Endothelial cell of umbilical vein (primary cell): ENCODE data around the gene MLLT6. TPM values are rescaled to one million over a fixed set of nuclear protein-coding genes. Genes with fewer than 3 reads are reported as not detected.
A peak's percentile ranks its signal among the peaks of the same experiment; 100 is the strongest.

Experiments used
- BruUV-seq: library from RNA; stranded (reverse); fragments of 400-500 nt; replicated peaks from 2 replicates; lab custom pipeline; 2021; lab: Mats Ljungman, UMichigan
- CTCF ChIA-PET: fragments of 300-600, 350-600 bp; sonication (Branson Sonifier 250); formaldehyde crosslinking; loops from one replicate; lab custom pipeline; 2021; ENCODE audit warnings: antibody characterized with exemption, inconsistent platforms; lab: Charles Lee
- POLR2A ChIA-PET: fragments of 300-600, 350-600 bp; sonication (Branson Sonifier 250); formaldehyde crosslinking; loops from one replicate; lab custom pipeline; 2021; ENCODE audit warnings: antibody characterized with exemption, inconsistent platforms; lab: Charles Lee
- DNase-seq: peaks from one replicate; pipeline ENCODE4 v3.0.0-alpha.2; 2011; ENCODE audit warnings: low read depth, low spot score
- FAIRE-seq: peaks from 2 replicates; lab custom pipeline; 2011; peaks lifted over from hg19 to GRCh38; lab: Jason Lieb, UNC
- H2AFZ ChIP-seq: 2 replicates; pipeline ENCODE4 v1.6.0; 2012; ENCODE audit warnings: low read depth, low read length, control low read depth, inconsistent platforms
- H3K27ac ChIP-seq: 2 replicates; pipeline ENCODE4 v1.5.1; 2011; ENCODE audit warnings: low read depth, mild to moderate bottlenecking, control low read depth, low read length, moderate library complexity; ENCODE audit not compliant: insufficient read depth
- H3K27me3 ChIP-seq, 2 experiments: 2 replicates each; pipeline versions ENCODE4 v1.6.0 to v1.6.1; 2011; ENCODE audit warnings: low read length in 2 of 2, mixed read lengths in 1 of 2; ENCODE audit not compliant: control insufficient read depth in 2 of 2, insufficient read depth in 2 of 2
- H3K36me3 ChIP-seq, 2 experiments: 2 replicates in 1 of 2; 3 replicates in 1 of 2; pipeline ENCODE4 v1.5.1; 2011; ENCODE audit warnings: low read length in 2 of 2, mild to moderate bottlenecking in 1 of 2, moderate library complexity in 1 of 2; ENCODE audit not compliant: control insufficient read depth in 2 of 2, insufficient read depth in 2 of 2; ENCODE audit errors: extremely low read depth in 1 of 2
- H3K4me1 ChIP-seq: 3 replicates; pipeline ENCODE4 v1.5.1; 2011; ENCODE audit warnings: mild to moderate bottlenecking, low read length; ENCODE audit not compliant: control insufficient read depth, insufficient read depth; ENCODE audit errors: extremely low read depth
- H3K4me2 ChIP-seq: 2 replicates; pipeline ENCODE4 v1.6.1; 2011; ENCODE audit warnings: low read length, control low read depth, mixed read lengths; ENCODE audit not compliant: insufficient read depth
- H3K4me3 ChIP-seq, 3 experiments: fragments of 200-600 bp in 1 of 3; sonication (generic), shearing (Covaris generic) in 1 of 3; replicated peaks in 1 of 3; 2 replicates each; pipeline ENCODE4 v1.5.1; 2011 to 2016; ENCODE audit warnings: control low read depth in 3 of 3, low read length in 3 of 3, mild to moderate bottlenecking in 2 of 3, inconsistent platforms in 1 of 3, low read depth in 1 of 3, moderate library complexity in 1 of 3; ENCODE audit not compliant: insufficient read depth in 1 of 3
- H3K79me2 ChIP-seq: 2 replicates; pipeline ENCODE4 v1.6.0; 2012; ENCODE audit warnings: low read length, inconsistent platforms; ENCODE audit not compliant: control insufficient read depth, insufficient read depth
- H3K9ac ChIP-seq: replicated peaks from 2 replicates; pipeline ENCODE3; 2011; ENCODE audit warnings: low read length, control low read depth; ENCODE audit not compliant: insufficient read depth; ENCODE audit errors: extremely low read depth
- H3K9me1 ChIP-seq: replicated peaks from 3 replicates; pipeline ENCODE4 v1.6.0; 2011; ENCODE audit warnings: mild to moderate bottlenecking, low read length; ENCODE audit not compliant: control insufficient read depth, insufficient read depth; ENCODE audit errors: extremely low read depth
- H3K9me3 ChIP-seq: replicated peaks from 2 replicates; pipeline ENCODE4 v1.5.1; 2012; ENCODE audit warnings: low read length, inconsistent platforms; ENCODE audit not compliant: control insufficient read depth, insufficient read depth
- H4K20me1 ChIP-seq: replicated peaks from 2 replicates; pipeline ENCODE3; 2011; ENCODE audit warnings: mild to moderate bottlenecking, low read length; ENCODE audit not compliant: control insufficient read depth, insufficient read depth; ENCODE audit errors: extremely low read depth
- EZH2 ChIP-seq: IDR thresholded peaks from 2 replicates; pipeline ENCODE4 v1.6.1; 2012; ENCODE audit warnings: borderline replicate concordance, low read depth, mild to moderate bottlenecking, moderate library complexity, low read length, inconsistent platforms; ENCODE audit not compliant: severe bottlenecking
- GATA2 ChIP-seq: IDR thresholded peaks from 2 replicates; pipeline ENCODE4 v1.7.0; 2011; ENCODE audit warnings: low read depth, mild to moderate bottlenecking, moderate library complexity, mixed read lengths, low read length; ENCODE audit not compliant: insufficient read length, insufficient read depth
- JUN ChIP-seq: IDR thresholded peaks from 2 replicates; pipeline ENCODE4 v1.6.1; 2011; ENCODE audit warnings: borderline replicate concordance, low read depth; ENCODE audit not compliant: insufficient read length, insufficient read depth
- MAX ChIP-seq: IDR thresholded peaks from 2 replicates; pipeline ENCODE4 v1.6.1; 2011; ENCODE audit not compliant: insufficient read depth, insufficient read length
- MYC ChIP-seq: IDR thresholded peaks from one replicate; pipeline ENCODE4 v1.6.1; 2011; ENCODE audit warnings: mild to moderate bottlenecking, low read depth, low read length
- POLR2AphosphoS5 ChIP-seq: IDR thresholded peaks from 2 replicates; pipeline ENCODE4 v1.6.1; 2012; ENCODE audit warnings: low read depth, mild to moderate bottlenecking, control low read depth, low read length, moderate library complexity; ENCODE audit not compliant: insufficient read depth
- dilution Hi-C: fragments of 300-500 bp; cut with MboI; formaldehyde crosslinking; loops from one replicate; pipeline ENCODE4 v1.15.0; 2019; ENCODE audit warnings: low sequenced_read_pairs; ENCODE audit not compliant: extremely low pct_ligation_motif_present
- intact Hi-C: fragments of 100-400 bp; cut with micrococcal nuclease; formaldehyde crosslinking; loops from one replicate; pipeline ENCODE4 v1.10.0; 2022
- polyA plus RNA-seq, 4 experiments: library from polyadenylated mRNA; depleted of rRNA in 3 of 4; stranded (reverse) in 3 of 4; unstranded in 1 of 4; fragments of >200 nt; gene quantifications; 2 replicates each; pipeline versions ENCODE4 v1.2.1 to v1.2.3, GENCODE V29; 2011 to 2012; ENCODE audit warnings: missing spikeins in 1 of 4
- total RNA-seq: library from RNA; stranded (reverse); gene quantifications from 2 replicates; pipeline ENCODE4 v1.2.3, GENCODE V29; 2021

Gene MLLT6
- total and polyA plus RNA-seq, 2 donors (not counting 3 experiments of a cell fraction or from before 2014, with no cell fraction given): 32.1 to 85.4 TPM

- Histone ChIP-seq H3K9ac (peak overlapping the region; percentile 50), H3K4me3 (peak overlapping the region; percentile 51 to 87 (median 81)), H3K4me1 (peaks cover 40% of the 10 kb centered on the region), H3K79me2 (peaks cover 16% of the 10 kb centered on the region), H3K27ac (no peak overlapping the region), H3K9me3 (no peaks in the 10 kb centered on the region), H3K27me3 (no peaks in the 10 kb centered on the region), H3K4me2 (peak overlapping the region; percentile 62), H2AFZ (no peak overlapping the region), H4K20me1 (no peaks in the 10 kb centered on the region), H3K9me1 (no peaks in the 10 kb centered on the region), H3K36me3 (peaks cover 0 to 14% of the 10 kb centered on the region in 2 experiments)
- DNase-seq: no peak
- intact Hi-C loops: no loop called here
- dilution Hi-C loops: no loop called here
- POLR2A ChIA-PET: interaction anchor here (0.7 to 1.5 kb wide), 2 partner anchors 18 to 30 kb away, joined by 3 to 5 read pairs; no protein-coding TSS in a partner anchor
- FAIRE-seq: no peak
- TF ChIP-seq JUN (no peak), GATA2 (no peak), MYC (no peak), EZH2 (no peak)
- BruUV-seq: no TSS peak
- CTCF ChIA-PET: interaction anchor here (1.0 to 3.8 kb wide), 10 partner anchors 9 to 164 kb away, joined by 3 to 39 read pairs (median 5); partner anchors contain the start of gene CISD3
These were observed 390 bp downstream of the MLLT6 start for GRCh38 chr17:38705523-38705802.

GRCh38 chr17:38705803-38706504 lies 881 bp downstream of the MLLT6 start:
- Histone ChIP-seq H3K4me2 (peak overlapping the region; percentile 62), H3K27ac (no peak overlapping the region), H3K4me3 (peak overlapping the region; percentile 51 to 87 (median 81)), H3K79me2 (peaks cover 16% of the 10 kb centered on the region), H3K9me3 (no peaks in the 10 kb centered on the region), H2AFZ (peak overlapping the region; percentile 26), H4K20me1 (no peaks in the 10 kb centered on the region), H3K36me3 (peaks cover 0 to 14% of the 10 kb centered on the region in 2 experiments), H3K4me1 (peaks cover 40% of the 10 kb centered on the region), H3K9ac (peak overlapping the region; percentile 50), H3K9me1 (no peaks in the 10 kb centered on the region), H3K27me3 (no peaks in the 10 kb centered on the region)
- BruUV-seq: no TSS peak
- CTCF ChIA-PET: interaction anchor here (1.0 to 3.8 kb wide), 8 partner anchors 9 to 31 kb away, joined by 3 to 39 read pairs (median 6); partner anchors contain the start of gene CISD3
- no peak for FAIRE-seq
- intact Hi-C loops (loop anchor here (1.0 kb wide), 1 partner anchor 29 kb away; no protein-coding TSS in a partner anchor), dilution Hi-C loops (no loop called here)
- POLR2A ChIA-PET: interaction anchor here (0.7 to 1.5 kb wide), 2 partner anchors 18 to 29 kb away, joined by 3 to 5 read pairs; no protein-coding TSS in a partner anchor
- no peak for TF ChIP-seq POLR2AphosphoS5
- peak; percentile 25 for TF ChIP-seq MAX
- no peak for TF ChIP-seq EZH2
- DNase-seq: peak; percentile 24
